Spleen (tissue), 7 donors: ENCODE measurements around the gene MAT2B.
"Not testable (repeated sequence)": the region's sequence is repeated elsewhere in the genome, so short reads cannot be mapped to it uniquely, and the experiment has no call there.

Experiments
- CTCF ChIP-seq, 11 experiments: fragments of 200-600 bp in 7 of 11; fragments of 450-650 bp in 4 of 11; sonication (generic) in 4 of 11; IDR thresholded peaks in 8 of 11; conservative IDR thresholded peaks in 3 of 11; 1 replicate in 7 of 11; 2 replicates in 4 of 11; pipeline versions ENCODE4 v1.4.0 to v1.8.0; 2016 to 2021; ENCODE audit warnings: antibody characterized with exemption in 11 of 11, inconsistent platforms in 4 of 11, mild to moderate bottlenecking in 1 of 11
- POLR2A ChIP-seq, 3 donors: fragments of 450-650 bp; IDR thresholded peaks; one replicate each; pipeline ENCODE4 v1.5.1; 2017; ENCODE audit warnings: antibody characterized with exemption in 3 of 3, mild to moderate bottlenecking in 1 of 3
- POLR2AphosphoS5 ChIP-seq, 3 donors: sonication (generic); formaldehyde crosslinking; IDR thresholded peaks; one replicate each; pipeline ENCODE4 v1.5.1; 2017; ENCODE audit warnings: antibody characterized with exemption in 3 of 3
- donor health status: DM: no; HTN: no; CAD: no; lungs with moderate emphysema.
- donor health status: DM: no; HTN: no; CAD: no.
- donor health status: DM: no; HTN: no; CAD: no.

GRCh38 chr5:163536442-163536841 lies 31.0 kb downstream of the MAT2B start:
- not testable (repeated sequence) for TF ChIP-seq POLR2A (IDR thresholded peaks at IDR 0.05); CTCF (IDR thresholded peaks at IDR 0.05 in 8 of 11, conservative IDR thresholded peaks at IDR 0.05 in 3 of 11); POLR2AphosphoS5 (IDR thresholded peaks at IDR 0.05)
